Hematopoietic multipotent progenitor cell treated with erythropoietin and hydrocortisone succinate and interleukin-3 and kit ligand, for 4 days (in vitro differentiated cells): Measurements from ENCODE around the gene NCMAP.
"Not testable (repeated sequence)": the region's sequence is repeated elsewhere in the genome, so short reads cannot be mapped to it uniquely, and the experiment has no call there.

Experiments used
- DNase-seq: peaks from one replicate; pipeline ENCODE4 v3.0.0-alpha.2; 2015

Gene NCMAP

GRCh38 chr1:24555591-24556413, at the start of gene NCMAP:
Gene NCMAP, plus strand, starts transcription at chr1:24556087. Its CDS starts 39,344 bp downstream, at chr1:24595431.
- DNase-seq = peak; percentile 33

GRCh38 chr1:24506691-24507381, 49.1 kb upstream of the NCMAP start:
- DNase-seq = no peak

GRCh38 chr1:24507405-24507804, 48.5 kb upstream of the NCMAP start:
- no peak for DNase-seq

GRCh38 chr1:24508911-24509310, 47.0 kb upstream of the NCMAP start:
- no peak for DNase-seq

GRCh38 chr1:24513706-24514105, 42.2 kb upstream of the NCMAP start:
- no peak for DNase-seq

- no peak for DNase-seq
These were observed 40.9 kb upstream of the NCMAP start for GRCh38 chr1:24514946-24515345.

GRCh38 chr1:24515671-24516209, 40.1 kb upstream of the NCMAP start:
- DNase-seq = peak; percentile 55

GRCh38 chr1:24516506-24516905, 39.4 kb upstream of the NCMAP start:
- DNase-seq = no peak

- no peak for DNase-seq
These were observed 38.0 kb upstream of the NCMAP start for GRCh38 chr1:24517898-24518297.

- not testable (repeated sequence) for DNase-seq
These were observed 35.6 kb upstream of the NCMAP start for GRCh38 chr1:24520282-24520681.

- DNase-seq = no peak
These were observed 30.3 kb upstream of the NCMAP start for GRCh38 chr1:24525606-24526005.

GRCh38 chr1:24526045-24526444, 29.8 kb upstream of the NCMAP start:
- no peak for DNase-seq

- peak; percentile 67 for DNase-seq
These were observed 28.8 kb upstream of the NCMAP start for GRCh38 chr1:24526940-24527542.

GRCh38 chr1:24528744-24529143, 27.1 kb upstream of the NCMAP start:
- DNase-seq = no peak

- not testable (repeated sequence) for DNase-seq
These were observed 26.6 kb upstream of the NCMAP start for GRCh38 chr1:24529292-24529691.

GRCh38 chr1:24535021-24535424, 20.9 kb upstream of the NCMAP start:
- DNase-seq = peak; percentile 42

GRCh38 chr1:24535778-24536177, 20.1 kb upstream of the NCMAP start:
- DNase-seq = no peak

GRCh38 chr1:24536391-24536840, 19.5 kb upstream of the NCMAP start:
- peak; percentile 70 for DNase-seq

GRCh38 chr1:24540051-24540905, 15.6 kb upstream of the NCMAP start:
- no peak for DNase-seq

- DNase-seq = peak; percentile 43
These were observed 14.8 kb upstream of the NCMAP start for GRCh38 chr1:24540906-24541710.

GRCh38 chr1:24541711-24542346, 14.1 kb upstream of the NCMAP start:
- DNase-seq = peak; percentile 36
